HG02588 (cell line): ENCODE results near the gene EID2B.

Experiments
- ATAC-seq: cut with Tn5 transposase; IDR thresholded peaks from one replicate; pipeline ENCODE4 v1.9.1; 2021; ENCODE audit warnings: mild to moderate bottlenecking, moderate library complexity; ENCODE audit not compliant: unreplicated experiment

The EID2B gene, protein sequence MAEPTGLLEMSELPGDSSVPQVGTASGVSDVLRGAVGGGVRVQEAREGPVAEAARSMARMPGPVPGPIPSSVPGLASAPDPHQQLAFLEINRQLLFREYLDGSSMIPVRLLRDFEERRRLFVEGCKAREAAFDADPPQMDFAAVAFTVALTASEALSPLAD

DNA sequence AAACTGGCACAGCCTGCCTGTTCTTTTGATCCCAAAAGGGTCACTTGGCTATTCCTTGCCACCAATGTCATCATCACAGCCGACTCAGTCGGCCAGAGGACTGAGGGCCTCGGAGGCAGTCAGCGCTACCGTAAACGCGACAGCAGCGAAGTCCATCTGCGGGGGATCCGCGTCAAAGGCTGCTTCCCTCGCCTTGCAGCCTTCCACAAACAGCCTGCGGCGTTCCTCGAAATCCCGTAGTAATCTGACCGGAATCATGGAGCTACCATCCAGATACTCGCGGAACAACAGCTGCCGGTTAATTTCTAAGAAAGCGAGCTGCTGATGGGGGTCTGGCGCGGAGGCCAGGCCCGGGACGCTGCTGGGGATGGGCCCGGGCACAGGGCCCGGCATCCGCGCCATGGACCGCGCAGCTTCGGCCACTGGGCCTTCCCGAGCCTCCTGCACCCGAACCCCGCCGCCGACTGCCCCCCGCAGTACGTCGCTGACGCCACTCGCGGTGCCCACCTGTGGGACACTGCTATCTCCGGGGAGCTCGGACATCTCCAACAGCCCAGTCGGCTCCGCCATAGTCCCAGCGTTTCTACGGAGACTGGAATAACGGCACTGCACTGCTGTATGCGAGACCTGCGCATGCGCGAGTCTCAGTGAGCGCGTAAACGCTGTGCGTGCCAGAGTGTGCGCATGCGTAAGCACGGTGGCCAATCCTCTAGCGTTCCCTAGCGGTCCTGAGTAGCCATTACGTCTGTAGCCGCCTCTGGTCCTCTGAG, at the start of gene EID2B:
TSS of gene EID2B (minus strand) at position 620 of the 770 bp plus-strand sequence. CDS start at position 570, 50 bp downstream.
- ATAC-seq: peak; percentile 89

DNA sequence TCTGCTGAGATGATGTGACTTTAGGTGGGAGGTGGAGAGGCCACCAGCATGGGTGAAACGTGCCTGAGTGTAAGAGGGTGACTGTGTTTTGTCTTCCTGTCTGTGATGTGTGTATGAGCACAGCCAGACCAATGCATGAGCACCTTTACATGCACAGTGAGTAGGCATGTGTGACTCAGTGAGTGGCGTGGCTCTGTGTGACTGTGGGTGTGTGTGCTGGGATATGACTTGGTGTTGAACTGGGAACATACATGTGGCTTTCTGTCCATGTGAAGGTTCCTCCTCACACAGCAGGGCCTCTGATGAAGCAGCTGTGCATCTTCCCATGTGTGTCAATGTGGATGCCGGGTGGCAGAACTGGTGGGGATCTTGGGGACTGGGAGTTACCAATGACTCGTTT, 49.8 kb upstream of the EID2B start:
- ATAC-seq: no peak

DNA sequence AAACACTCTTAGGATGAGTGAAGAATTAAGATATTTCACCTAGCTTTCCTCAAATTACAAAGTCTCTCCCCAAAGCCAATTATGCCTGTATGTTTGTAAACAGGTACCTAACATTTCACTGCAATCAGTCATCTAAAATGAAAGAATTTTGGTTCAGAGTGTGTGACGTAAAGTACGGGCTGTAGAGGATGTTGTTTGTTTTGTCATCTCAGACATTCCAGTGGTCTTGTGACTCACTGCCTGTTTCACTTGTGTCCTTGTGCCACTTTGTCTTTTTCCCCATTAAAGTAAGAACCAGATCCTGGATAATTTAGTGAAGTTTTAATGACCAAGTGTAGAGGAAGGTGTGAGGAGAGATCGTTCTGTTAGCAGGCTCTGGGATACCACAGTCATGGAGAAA, 36.0 kb upstream of the EID2B start:
- ATAC-seq: no peak

DNA sequence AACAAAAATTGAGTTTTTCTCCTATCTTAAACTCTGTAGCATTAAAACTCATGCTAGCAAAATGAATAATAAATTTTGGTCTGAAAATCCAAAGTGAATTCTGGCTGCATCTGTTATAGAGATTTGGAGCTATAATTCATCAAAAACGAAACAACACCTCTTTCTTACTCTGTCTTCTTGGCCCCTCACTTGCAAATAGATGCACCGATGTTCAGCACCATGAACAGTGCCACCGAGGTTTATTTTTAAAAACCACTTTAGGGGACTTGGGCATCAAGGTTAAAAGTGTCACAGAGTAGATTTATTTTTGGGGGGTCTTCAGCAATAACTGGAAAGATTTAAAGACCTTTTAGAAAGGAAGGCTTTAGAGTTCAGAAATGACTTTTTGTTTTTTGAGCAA, 33.4 kb upstream of the EID2B start:
- no peak for ATAC-seq

DNA sequence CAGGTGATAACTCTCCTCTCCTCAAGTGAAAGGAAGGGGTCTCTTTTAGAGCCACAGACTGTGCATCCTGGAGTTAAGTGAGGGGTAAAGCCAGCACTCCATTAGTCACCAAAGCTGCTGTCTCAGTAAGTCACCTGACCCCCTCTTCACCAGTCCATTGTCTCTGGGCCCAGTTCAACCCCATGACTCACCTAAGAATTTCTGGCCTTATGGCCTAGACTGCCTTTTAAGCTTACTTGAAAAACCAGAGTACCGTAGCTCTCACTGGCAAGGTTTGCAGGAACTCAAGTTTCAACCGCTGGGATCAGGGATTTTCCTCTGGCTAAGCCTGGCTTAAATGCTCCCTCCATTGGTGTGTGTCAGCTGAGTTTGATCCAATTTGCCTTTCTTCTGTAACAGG, 30.8 kb upstream of the EID2B start:
- no peak for ATAC-seq

DNA sequence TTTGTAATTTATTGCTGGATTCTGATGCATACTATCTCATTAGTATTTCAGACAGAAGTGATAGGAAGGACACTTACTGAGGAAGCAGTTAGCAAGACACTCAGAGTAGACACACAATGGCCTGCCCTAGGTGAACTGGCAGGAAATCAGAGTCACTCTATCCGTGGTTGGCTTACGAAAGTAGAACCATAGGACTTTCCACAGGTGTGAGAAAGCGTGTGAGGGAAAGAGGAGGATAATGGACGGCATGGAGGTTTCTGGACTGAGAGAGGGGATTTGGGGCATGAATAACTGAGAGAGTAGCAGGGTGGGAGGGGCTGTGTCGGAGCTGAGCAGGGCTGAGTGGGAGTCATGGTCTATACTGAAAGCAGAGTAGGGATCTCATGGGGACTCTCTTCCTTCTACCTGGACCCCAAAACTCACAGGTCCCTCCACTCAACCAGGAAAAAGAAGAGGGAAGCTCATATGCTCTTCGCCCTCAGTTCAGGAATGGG, 26.0 kb upstream of the EID2B start:
- no peak for ATAC-seq

DNA sequence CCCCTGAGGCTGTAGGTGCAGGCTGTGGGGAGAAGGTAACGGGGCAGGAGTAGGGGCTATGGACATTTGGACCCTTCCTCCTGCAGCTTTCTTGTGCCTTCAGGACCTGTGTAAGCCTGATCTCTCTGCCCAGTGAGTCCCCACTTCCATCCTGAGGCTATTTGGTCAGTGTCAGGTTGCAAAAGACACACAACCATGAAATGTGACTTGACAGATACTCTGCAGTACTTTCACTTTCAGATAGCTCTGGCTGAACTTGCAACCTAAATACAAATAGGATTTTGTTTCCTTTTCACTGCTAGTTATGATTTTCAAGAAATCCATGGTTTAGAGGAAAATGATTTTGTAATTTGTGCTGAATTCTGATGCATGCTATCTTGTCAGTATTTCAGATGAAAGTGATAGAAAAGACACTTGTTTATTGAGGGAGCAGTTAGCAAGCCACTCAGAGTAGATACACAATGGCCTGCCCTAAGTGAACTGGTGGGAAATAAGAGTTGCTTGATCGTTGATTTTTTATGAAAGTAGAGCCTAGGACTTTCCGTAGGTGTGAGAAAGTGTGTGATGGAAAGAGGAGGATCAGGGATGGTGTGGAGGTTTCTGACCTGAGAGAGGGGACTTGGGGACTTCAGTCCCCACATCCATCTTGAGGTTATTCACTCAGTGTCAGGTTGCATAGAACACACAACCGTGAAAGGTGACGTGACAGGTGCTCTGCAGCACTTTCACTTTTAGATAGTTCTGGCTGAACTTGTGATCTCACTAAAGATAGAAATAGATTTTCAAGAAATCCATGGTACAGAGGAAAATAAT, 25.4 kb upstream of the EID2B start:
- no peak for ATAC-seq

DNA sequence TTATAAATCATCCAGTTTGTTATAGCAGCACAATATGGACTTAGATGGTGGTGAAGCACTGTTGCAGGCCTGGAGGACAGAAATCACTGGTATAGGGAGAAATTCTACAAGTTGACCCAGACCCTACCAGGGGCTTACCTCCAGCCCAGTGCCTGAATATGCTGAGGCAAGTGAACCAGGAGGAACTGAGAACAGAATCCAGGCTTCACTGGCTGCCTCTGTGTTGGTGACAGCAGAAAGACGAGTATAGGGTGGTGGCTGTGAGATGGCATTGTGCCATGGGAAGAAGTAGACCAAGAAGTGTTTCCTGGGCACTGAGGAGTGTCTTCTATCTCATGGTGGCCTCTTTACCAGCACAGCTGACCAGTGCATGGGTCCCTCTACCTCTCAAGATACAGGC, 23.2 kb upstream of the EID2B start:
- ATAC-seq: no peak

DNA sequence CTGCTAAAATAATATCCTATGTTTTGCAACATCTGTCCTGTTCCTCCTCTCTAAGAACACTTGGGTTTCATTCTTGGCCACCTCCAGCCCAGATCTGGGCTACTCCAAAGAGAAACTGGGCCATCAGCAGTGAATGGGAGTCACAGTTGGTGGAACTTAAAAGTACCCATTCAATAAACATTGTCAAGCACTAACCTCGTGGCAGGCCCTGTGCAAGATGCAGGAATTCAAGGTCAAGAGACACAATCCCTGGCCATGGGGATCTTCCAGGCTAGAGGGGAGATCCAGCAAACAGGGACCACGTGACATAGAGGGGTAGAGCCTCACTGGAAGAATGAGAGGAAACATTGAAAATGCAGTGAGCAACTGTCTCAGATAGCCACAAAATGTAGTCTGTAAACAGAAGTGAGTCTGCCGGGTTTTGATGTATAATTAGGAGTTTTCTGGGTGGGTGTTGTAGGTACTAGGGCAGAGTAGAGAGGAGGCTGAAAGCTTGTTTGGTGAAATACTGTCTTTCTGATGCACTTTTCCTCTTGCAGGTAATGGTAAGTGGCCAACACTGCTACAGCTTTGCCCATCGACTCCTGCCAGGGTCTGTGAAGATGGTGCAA, 22.2 kb upstream of the EID2B start:
- ATAC-seq: no peak

DNA sequence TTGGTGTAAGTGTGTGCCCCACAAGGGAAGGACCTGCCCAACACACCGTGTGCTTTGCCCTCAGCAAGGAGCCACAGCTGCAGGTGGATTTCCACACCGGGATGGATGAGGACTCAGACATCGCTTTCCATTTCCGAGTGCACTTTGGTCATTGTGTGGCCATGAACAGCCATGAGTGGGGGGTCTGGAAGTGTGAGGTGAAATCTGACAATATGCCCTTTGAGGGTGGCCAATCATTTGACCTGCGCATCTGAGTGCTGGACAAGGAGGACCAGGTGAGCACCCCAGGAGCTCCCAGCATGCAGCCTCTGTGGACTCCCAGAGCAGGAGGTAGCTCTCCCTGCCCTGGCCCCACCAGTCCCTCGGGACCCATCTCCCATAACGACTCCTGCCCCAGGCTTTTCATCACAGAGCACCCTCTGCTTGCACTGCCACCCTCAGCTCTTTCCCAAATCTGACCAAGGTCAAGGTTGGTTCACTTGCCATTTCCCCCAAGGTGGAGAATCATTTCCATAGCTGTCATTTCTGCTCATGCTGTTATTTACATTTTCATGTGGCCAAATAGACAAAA, 20.5 kb upstream of the EID2B start:
- ATAC-seq: no peak

DNA sequence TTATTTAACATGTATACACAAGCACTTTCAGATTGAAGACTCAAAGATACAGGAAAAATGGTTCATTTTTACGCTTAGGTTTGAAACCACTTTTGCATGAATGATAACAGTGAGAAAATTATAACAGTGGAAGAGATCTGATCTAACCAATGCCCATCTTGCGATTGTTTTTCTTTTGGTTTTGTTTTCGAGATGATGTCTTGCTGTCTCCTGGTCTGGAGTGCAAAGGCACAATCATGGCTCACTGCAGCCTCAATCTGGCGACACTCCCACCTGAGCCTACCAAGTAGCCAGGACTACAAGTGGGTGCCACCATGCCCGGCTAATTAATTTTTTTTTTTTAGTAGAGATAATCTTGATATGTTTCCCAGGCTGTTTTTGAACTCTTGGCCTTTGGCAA, 17.5 kb upstream of the EID2B start:
- no peak for ATAC-seq

DNA sequence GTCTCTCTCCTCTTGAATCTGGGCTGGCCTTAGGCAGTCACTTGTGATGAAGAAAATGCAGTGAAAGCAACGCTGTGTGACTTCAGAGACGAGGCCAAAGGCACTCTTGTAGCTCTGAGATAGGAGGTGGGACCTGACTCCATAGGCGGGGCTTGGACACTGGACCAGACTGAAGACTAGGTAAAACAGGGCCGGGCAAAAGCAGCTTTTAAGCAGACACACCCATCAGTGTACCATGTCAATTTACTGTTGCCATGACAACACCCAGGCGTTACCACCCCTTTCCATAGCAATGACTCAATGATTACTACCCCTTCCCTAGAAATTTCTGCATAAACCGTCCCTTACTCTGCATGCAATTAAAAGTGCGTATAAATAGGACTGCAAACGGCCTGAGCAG, 13.9 kb upstream of the EID2B start:
- ATAC-seq: no peak

DNA sequence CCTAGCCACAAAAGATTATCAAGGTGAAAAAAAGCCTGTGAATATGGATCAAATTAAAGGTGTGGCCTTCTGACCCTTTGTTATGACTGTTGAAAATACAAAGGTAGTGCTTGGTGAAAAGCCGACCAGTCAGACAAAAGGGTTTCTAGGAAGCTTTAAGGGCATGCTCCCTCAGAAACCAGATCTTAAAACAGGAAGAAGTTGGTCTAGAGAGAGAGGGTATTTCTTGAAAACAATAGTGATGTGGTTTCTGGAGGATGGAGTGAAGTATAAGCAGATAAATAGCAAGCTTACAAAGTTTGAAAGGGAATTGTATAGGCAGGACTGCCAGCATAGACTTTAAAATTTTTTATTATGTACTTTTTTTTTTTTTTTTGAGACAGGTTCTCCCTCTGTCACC, 12.3 kb upstream of the EID2B start:
- no peak for ATAC-seq

DNA sequence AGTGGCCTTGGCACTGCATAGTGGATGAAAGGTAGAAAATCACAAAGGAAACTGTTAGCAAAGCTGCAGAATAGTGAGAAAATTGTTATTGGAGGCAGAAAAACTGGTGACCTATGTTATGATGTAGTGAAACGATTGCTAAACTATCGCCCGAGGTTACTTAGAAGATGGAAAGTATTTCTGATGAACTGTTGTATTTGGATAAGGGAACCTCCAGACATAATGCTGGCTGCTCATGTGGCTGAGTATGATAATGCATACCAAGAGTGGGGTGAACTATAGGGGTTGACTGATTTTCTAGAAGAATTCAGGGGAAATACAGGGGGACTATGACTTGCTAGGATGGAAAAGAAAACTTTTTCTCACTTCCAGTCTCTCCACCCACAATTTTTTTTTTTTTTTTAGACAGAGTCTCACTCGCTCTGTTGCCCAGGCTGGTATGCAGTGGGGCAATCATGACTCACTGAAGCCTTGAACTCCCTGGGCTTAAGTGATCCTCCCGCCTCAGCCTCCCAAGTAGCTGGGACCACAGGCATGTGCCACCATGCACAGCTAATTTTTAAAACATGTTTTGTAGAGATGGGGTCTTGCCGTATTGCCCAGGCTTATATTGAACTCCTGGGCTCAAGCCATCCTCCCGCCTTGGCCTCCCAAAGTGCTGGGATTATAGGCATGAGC, 11.7 kb upstream of the EID2B start:
- no peak for ATAC-seq

DNA sequence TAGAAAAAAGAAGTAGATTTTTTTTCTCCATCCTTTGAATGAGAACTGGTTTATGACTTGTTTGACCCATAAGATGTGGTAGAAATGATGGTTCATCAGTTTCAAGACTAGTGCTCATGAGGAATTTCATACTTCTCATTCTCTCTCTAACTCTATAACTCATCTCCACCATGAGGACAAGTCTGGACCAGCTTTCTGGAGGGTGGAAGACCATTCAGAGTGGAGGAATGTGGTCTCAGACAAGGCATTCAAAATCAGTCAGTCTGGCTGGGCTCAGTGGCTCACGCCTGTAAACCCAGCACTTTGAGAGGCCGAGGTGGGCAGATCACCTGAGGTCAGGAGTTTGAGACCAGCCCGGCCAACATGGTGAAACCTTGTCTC, 10.8 kb upstream of the EID2B start:
- no peak for ATAC-seq

DNA sequence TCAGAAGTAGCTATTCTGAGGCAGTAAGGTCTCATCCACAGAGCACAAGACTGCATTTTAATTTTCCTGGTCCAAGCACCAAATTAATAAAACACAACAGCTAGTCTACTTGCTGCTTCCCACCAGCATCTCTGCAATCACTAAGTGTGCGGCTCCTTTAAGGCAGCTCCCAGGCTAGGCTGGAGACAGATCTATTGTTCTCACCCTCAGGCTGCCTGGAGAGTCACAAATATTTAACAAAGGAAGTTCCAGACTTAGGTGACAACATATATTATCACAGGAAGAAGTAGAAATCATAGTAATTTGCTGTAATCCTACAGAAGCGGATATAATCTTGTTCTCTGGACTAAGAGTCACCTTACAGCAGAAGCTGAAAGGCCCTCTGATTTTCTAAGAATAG, 9.6 kb upstream of the EID2B start:
- ATAC-seq: no peak

DNA sequence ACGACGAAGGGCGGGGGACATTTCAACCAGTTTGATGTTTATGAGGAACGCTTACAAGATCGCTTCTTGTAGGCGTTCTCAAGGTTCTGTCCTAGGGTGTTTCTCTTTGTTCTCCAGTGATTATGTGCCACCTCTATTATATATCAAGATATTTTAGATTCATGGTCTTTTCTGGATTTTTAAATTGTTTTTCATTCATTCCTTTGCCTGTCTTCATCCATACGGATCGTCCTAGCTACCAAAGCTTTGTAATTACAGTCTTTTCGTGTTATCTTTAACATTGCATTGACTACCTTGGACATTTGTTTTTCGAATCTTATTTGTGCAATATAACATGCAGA, 7.7 kb upstream of the EID2B start:
- ATAC-seq: no peak

DNA sequence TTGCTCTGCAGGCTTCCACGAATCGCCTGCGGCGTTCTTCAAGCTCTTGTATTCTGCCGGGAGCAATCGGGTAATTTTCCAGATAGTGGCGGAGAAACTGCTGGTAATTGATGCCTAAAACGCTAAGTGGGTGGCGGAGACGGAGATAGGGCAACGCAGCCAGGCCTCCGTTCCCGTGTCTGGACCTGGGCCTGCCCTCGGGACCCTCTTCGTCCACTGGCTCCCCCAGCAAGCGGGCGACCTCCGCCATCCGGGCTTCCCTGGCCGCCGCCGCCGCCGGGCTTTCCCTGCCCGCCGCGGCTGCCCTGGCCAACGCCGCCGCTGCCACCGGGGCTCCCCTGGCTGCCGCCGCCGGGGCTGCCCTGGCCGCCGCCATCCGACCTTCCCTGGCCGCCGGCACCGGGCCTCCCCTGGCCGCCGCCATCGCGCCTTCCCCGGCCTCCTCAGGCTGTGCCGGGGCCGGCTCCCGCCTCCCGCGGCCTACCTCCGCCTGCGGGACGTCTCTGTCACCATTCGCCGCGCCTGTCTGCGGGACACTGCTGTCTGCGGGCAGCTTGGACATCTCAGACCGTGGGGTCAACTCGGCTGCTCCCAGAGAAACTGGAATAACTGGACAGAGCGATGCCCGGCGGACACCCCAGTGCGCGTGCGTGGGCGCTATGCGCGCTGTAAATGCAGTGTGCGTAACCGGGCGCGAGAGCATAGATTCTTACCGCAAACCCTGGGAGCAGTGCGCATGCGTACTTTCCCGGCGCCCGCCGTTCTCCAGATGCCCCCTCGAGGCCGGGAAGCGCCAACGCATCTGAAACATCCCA, 7.1 kb upstream of the EID2B start, which contains the start of gene EID2:
TSS of gene EID2 (minus strand) at position 644 of the 815 bp plus-strand sequence. CDS start at position 562, 82 bp downstream.
- ATAC-seq: peak; percentile 86

DNA sequence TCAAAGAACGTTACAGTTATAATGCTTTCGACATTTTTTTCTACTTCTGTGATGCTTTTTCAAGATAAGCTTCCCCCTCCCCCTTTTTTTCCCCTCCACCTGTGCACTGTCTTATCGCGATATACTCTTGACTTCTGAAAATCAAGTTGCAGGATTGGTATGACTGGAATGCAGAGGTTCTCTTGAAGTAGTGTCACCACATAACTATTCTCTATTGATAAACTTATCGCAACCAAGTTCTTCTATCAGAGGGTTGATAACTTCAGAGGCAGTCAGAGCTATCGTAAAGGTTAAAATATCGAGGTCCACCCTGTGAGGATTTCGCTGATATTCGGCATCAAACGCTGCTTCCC, 6.5 kb upstream of the EID2B start:
- ATAC-seq: no peak

DNA sequence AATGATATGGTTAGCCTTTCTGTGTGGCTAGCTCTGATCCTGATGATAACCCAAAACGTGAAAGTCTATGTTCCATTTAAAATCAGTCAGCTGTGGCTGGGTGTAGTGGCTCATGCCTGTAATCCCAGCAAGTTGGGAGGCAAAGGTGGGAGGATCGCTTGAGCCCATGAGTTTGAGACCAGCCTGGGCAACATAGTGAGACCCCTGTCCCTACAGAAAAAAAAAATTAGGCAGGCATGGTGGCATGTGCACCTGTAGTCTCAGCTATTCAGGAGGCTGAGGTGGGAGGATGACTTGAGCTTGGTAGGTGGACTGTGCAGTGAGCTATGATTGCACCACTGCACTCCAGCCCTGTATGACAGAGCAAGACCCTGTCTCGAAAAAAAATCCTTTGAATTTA, 1.1 kb upstream of the EID2B start:
- ATAC-seq: no peak
